ENCODE results near the gene FAM120C. TPM values are rescaled to one million over a fixed set of nuclear protein-coding genes. Genes with fewer than 3 reads are reported as not detected.

FAM120C gene
- total and polyA plus RNA-seq, 10 of the 15 experiments (the other 5 are each of a cell fraction or from before 2014, with no cell fraction given): 1.3 to 9.8 (median 4.9) TPM

DNA sequence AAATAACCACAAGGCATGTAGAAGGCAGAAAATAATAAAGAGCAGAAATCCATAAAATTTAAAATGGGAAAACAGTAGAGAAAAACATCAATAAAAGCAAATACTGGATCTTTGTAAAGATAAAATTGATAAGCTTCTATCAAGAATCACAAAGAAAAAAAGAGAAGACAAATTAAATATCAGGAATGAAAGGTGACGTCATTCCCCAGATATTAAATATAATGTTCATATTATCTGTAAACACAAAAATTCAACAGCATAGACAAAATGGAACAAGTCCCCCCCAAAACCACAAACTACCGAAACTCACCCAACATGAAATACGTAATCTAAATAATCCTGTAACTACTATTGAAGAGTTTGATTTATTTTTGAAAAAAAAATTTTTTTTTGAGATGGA is 30.5 kb upstream of the FAM120C start:
- no TSS peak for BruUV-seq (replicated peaks)

GRCh38 chrX:54208531-54208930 is 25.5 kb upstream of the FAM120C start:
- H3K27me3 ChIP-seq (replicated peaks in 1 of 2; ENCODE audit: control insufficient read depth in 2 of 2, insufficient read depth in 2 of 2, low read length in 1 of 2): no peaks in the 10 kb centered on the region
- no peaks in the 10 kb centered on the region for H3K4me1 ChIP-seq (ENCODE audit: control insufficient read depth, insufficient read depth, low read length)
- no TSS peak for BruUV-seq (replicated peaks)
- FAIRE-seq: no peak
- POLR2A ChIA-PET: no interaction called here
- RAD21 ChIA-PET (ENCODE audit: unreplicated experiment): no interaction called here
- DNase-seq (ENCODE audit: low read depth, low spot score): no peak
- no peak overlapping the region for H3K4me2 ChIP-seq (ENCODE audit: control insufficient read depth, insufficient read depth)
- H3K79me2 ChIP-seq (ENCODE audit: control insufficient read depth, insufficient read depth, low read length): no peaks in the 10 kb centered on the region
- SMC1A ChIA-PET (ENCODE audit: uncharacterized antibody, unreplicated experiment): no interaction called here
- H3K9ac ChIP-seq (ENCODE audit: control insufficient read depth, insufficient read depth, low read length): no peak overlapping the region
- intact Hi-C loops (cut with micrococcal nuclease; ENCODE audit: unreplicated experiment) (no loop called here), in situ Hi-C loops (cut with MboI) (no loop called here)
- ATAC-seq: no peak
- H4K20me1 ChIP-seq (ENCODE audit: control insufficient read depth, insufficient read depth): no peaks in the 10 kb centered on the region
- no peak overlapping the region for H3K4me3 ChIP-seq
- CTCF ChIA-PET: no interaction called here
- no peak overlapping the region for H2AFZ ChIP-seq (ENCODE audit: control insufficient read depth, low read depth, low read length)
- no peaks in the 10 kb centered on the region; the same call in 2 of the 3 replicates for H3K9me3 ChIP-seq (replicated peaks; ENCODE audit: control insufficient read depth, insufficient read depth, low read length)
- H3K36me3 ChIP-seq (ENCODE audit: control insufficient read depth in 2 of 2, insufficient read depth in 2 of 2, low read length in 1 of 2): no peaks in the 10 kb centered on the region
- H3K27ac ChIP-seq (ENCODE audit: control insufficient read depth, insufficient read depth): no peak overlapping the region
- 33% methylated on average over 3 of the region's 3 CpGs for WGBS (ENCODE audit: insufficient coverage, insufficient replicate concordance, low lambda C conversion rate, missing lambda C conversion rate)
- TF ChIP-seq HCFC1 (IDR thresholded peaks at IDR 0.05; ENCODE audit: low read length) (no peak), MYB (IDR thresholded peaks at IDR 0.05; ENCODE audit: borderline replicate concordance, low read depth, low read length) (no peak), NFXL1 (IDR thresholded peaks at IDR 0.05; ENCODE audit: borderline replicate concordance) (no peak), CBX3 (IDR thresholded peaks at IDR 0.05; ENCODE audit: borderline replicate concordance, low read depth) (no peak), SPI1 (IDR thresholded peaks at IDR 0.05; ENCODE audit: borderline replicate concordance, insufficient read depth, low read depth, low read length) (no peak), GATAD2B (conservative IDR thresholded peaks at IDR 0.05; ENCODE audit: low read depth) (no peak), RAD21 (IDR thresholded peaks at IDR 0.05; ENCODE audit: insufficient read depth, low read depth, low read length) (no peak), SMAD1 (IDR thresholded peaks at IDR 0.05; ENCODE audit: low read depth, partially characterized antibody) (no peak), MAX (IDR thresholded peaks at IDR 0.05; ENCODE audit: low read depth, low read length) (no peak), NRF1 (conservative IDR thresholded peaks at IDR 0.05; ENCODE audit: low read depth, low read length) (no peak), HDGF (IDR thresholded peaks at IDR 0.05) (no peak), PAX5 (IDR thresholded peaks at IDR 0.05; ENCODE audit: borderline replicate concordance, low read depth, low read length) (no peak)

More for the DNA sequence above, 30.5 kb upstream of the FAM120C start:
- no peak overlapping the region for H2AFZ ChIP-seq (ENCODE audit: control insufficient read depth, low read depth, low read length)
- SMC1A ChIA-PET (ENCODE audit: uncharacterized antibody, unreplicated experiment): no interaction called here
- POLR2A ChIA-PET: no interaction called here
- no peaks in the 10 kb centered on the region; the same call in 2 of the 3 replicates for H3K9me3 ChIP-seq (replicated peaks; ENCODE audit: control insufficient read depth, insufficient read depth, low read length)
- intact Hi-C loops (cut with micrococcal nuclease; ENCODE audit: unreplicated experiment): no loop called here
- RAD21 ChIA-PET (ENCODE audit: unreplicated experiment): no interaction called here
- no peak overlapping the region for H3K4me3 ChIP-seq
- no peaks in the 10 kb centered on the region for H4K20me1 ChIP-seq (ENCODE audit: control insufficient read depth, insufficient read depth)
- no peak for DNase-seq (ENCODE audit: low read depth, low spot score)
- no peak overlapping the region for H3K27ac ChIP-seq (ENCODE audit: control insufficient read depth, insufficient read depth)
- no peak for FAIRE-seq
- TF ChIP-seq, protein P1, sequence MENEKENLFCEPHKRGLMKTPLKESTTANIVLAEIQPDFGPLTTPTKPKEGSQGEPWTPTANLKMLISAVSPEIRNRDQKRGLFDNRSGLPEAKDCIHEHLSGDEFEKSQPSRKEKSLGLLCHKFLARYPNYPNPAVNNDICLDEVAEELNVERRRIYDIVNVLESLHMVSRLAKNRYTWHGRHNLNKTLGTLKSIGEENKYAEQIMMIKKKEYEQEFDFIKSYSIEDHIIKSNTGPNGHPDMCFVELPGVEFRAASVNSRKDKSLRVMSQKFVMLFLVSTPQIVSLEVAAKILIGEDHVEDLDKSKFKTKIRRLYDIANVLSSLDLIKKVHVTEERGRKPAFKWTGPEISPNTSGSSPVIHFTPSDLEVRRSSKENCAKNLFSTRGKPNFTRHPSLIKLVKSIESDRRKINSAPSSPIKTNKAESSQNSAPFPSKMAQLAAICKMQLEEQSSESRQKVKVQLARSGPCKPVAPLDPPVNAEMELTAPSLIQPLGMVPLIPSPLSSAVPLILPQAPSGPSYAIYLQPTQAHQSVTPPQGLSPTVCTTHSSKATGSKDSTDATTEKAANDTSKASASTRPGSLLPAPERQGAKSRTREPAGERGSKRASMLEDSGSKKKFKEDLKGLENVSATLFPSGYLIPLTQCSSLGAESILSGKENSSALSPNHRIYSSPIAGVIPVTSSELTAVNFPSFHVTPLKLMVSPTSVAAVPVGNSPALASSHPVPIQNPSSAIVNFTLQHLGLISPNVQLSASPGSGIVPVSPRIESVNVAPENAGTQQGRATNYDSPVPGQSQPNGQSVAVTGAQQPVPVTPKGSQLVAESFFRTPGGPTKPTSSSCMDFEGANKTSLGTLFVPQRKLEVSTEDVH (IDR thresholded peaks at IDR 0.05; ENCODE audit: low read depth, partially characterized antibody): no peak
- TF ChIP-seq ATF7 (IDR thresholded peaks at IDR 0.05; ENCODE audit: low read depth): peak; percentile 55; the same call in 1 of the 2 replicates
- H3K9ac ChIP-seq (ENCODE audit: control insufficient read depth, insufficient read depth, low read length): no peak overlapping the region
- no peaks in the 10 kb centered on the region for H3K36me3 ChIP-seq (ENCODE audit: control insufficient read depth in 2 of 2, insufficient read depth in 2 of 2, low read length in 1 of 2)
- no peaks in the 10 kb centered on the region for H3K4me1 ChIP-seq (ENCODE audit: control insufficient read depth, insufficient read depth, low read length)
- no peak overlapping the region for H3K4me2 ChIP-seq (ENCODE audit: control insufficient read depth, insufficient read depth)
- ATAC-seq: no peak
- 76% methylated on average over 3 of the region's 3 CpGs for WGBS (ENCODE audit: insufficient coverage, insufficient replicate concordance, low lambda C conversion rate, missing lambda C conversion rate)
- no peaks in the 10 kb centered on the region for H3K79me2 ChIP-seq (ENCODE audit: control insufficient read depth, insufficient read depth, low read length)
- no peaks in the 10 kb centered on the region for H3K27me3 ChIP-seq (replicated peaks in 1 of 2; ENCODE audit: control insufficient read depth in 2 of 2, insufficient read depth in 2 of 2, low read length in 1 of 2)
- in situ Hi-C loops (cut with MboI): no loop called here
- CTCF ChIA-PET: no interaction called here

All from GM12878 (cell line).